ENCODE results near the gene FSCN2.

DNA sequence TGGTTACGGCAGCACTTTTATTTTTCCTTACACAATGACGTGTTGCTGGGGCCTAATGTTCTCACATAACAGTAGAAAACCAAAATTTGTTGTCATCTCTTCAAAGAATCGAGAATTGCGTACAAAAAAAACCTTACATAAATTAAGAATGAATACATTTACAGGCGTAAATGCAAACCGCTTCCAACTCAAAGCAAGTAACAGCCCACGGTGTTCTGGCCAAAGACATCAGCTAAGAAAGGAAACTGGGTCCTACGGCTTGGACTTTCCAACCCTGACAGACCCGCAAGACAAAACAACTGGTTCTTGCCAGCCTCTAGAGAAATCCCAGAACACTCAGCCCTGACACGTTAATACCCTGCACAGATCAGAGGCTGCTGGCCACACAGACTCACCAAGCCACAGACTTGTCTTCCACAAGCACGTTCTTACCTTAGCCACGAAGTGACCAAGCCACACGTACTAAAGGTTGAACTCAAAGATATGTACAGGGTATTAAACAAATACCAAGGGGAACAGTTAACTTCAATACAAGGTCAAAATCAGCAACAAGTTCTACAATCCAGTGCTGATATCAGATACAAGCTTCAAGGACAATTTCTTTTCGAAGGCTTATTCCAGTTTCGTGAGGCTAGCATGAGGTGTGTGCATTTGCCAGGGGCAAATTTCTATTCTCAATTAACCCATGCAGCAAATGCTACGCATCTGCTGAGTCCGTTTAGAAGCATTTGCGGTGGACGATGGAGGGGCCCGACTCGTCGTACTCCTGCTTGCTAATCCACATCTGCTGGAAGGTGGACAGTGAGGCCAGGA, 18.0 kb upstream of the FSCN2 start:
- no peak for TF ChIP-seq IRF3 (IDR thresholded peaks at IDR 0.05; ENCODE audit: low read depth, low read length)
- TF ChIP-seq EP300 (IDR thresholded peaks at IDR 0.05; ENCODE audit: borderline replicate concordance in 1 of 2, low read depth in 1 of 2, low read length in 1 of 2), result no peak
- TF ChIP-seq TAF1 (IDR thresholded peaks at IDR 0.05; ENCODE audit: borderline replicate concordance, low read depth, low read length), result no peak; the same call in 1 of the 2 replicates
- no peak for TF ChIP-seq CTCF (IDR thresholded peaks at IDR 0.05)
- TF ChIP-seq RAD21 (IDR thresholded peaks at IDR 0.05; ENCODE audit: low read length), result no peak
- no peak for TF ChIP-seq RXRA (IDR thresholded peaks at IDR 0.05; ENCODE audit: borderline replicate concordance, low read depth)
- TF ChIP-seq EZH2phosphoT487 (IDR thresholded peaks at IDR 0.05; ENCODE audit: borderline replicate concordance, low read depth), result no peak

Data from SK-N-SH (cell line).